ENCODE results near the gene GABRA4. TPM values are rescaled to one million over a fixed set of nuclear protein-coding genes. Genes with fewer than 3 reads are reported as not detected.

GABRA4 gene
- total RNA-seq, 1 experiment from 2014 or later: not detected

DNA sequence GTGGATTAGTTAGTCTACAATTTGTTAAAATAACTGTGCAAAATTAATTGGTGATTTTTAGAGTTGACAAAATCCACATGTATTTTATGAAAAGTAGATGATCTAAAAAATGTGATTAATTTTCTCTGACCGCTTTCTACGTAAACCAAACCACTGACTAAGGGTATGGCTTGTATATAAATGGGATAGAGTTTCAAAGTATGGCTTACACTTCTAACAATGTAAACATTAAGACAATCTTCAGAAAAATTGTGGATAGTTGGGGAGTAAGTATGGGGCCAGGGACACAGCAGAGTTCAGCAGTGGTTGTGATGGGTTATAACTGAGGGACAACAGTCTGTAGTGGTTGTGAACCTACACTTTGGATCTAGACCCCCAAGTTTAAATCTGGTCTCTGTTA lies 39.8 kb downstream of the GABRA4 start:
- Histone ChIP-seq H2BK5ac (ENCODE audit: insufficient read length, low read length) (no peak overlapping the region), H4K8ac (replicated peaks; ENCODE audit: insufficient read length, low read depth, low read length) (no peak overlapping the region), H3K23me2 (ENCODE audit: insufficient read length, low read depth, low read length, poor library complexity, severe bottlenecking) (no peaks in the 10 kb centered on the region), H2AFZ (ENCODE audit: low read length) (no peak overlapping the region), H3K79me1 (ENCODE audit: insufficient read depth, low read depth, low read length, poor library complexity, severe bottlenecking) (no peaks in the 10 kb centered on the region), H3K4me2 (ENCODE audit: insufficient read depth, insufficient read length, low read length) (no peak overlapping the region), H2AK5ac (ENCODE audit: insufficient read length, low read length) (no peak overlapping the region), H3T11ph (ENCODE audit: low read length) (no peak overlapping the region), H3K23ac (ENCODE audit: insufficient read length, low read depth, low read length) (no peak overlapping the region), H4K20me1 (ENCODE audit: control insufficient read depth, insufficient read depth, insufficient read length) (no peaks in the 10 kb centered on the region), H2BK120ac (ENCODE audit: low read depth, low read length, poor library complexity, severe bottlenecking) (no peak overlapping the region), H2BK20ac (ENCODE audit: low read depth, low read length, poor library complexity, severe bottlenecking) (no peak overlapping the region), H2BK12ac (ENCODE audit: insufficient read length, low read depth, low read length) (no peak overlapping the region), H4K5ac (ENCODE audit: insufficient read length, low read depth, low read length) (no peak overlapping the region), H2BK15ac (ENCODE audit: low read depth, low read length) (no peak overlapping the region), H3K79me2 (ENCODE audit: insufficient read depth, low read length) (no peaks in the 10 kb centered on the region), H3K9me3 (ENCODE audit: control insufficient read depth, low read depth, low read length) (no peaks in the 10 kb centered on the region), H3K27ac (ENCODE audit: insufficient read length, low read depth, low read length) (no peak overlapping the region), H3K56ac (ENCODE audit: insufficient read length, low read depth, low read length) (no peak overlapping the region), H4K91ac (ENCODE audit: insufficient read length, low read depth, low read length) (no peak overlapping the region), H3K27me3 (ENCODE audit: insufficient read depth, low read length) (no peaks in the 10 kb centered on the region), H3K18ac (ENCODE audit: insufficient read length, low read depth, low read length) (no peak overlapping the region), H3K4ac (ENCODE audit: low read depth, low read length) (no peak overlapping the region), H3K4me1 (ENCODE audit: insufficient read depth, low read length) (no peaks in the 10 kb centered on the region; the same call in 1 of the 2 replicates), H3K9ac (ENCODE audit: extremely low read depth, insufficient read length, low read length) (no peak overlapping the region), H3K14ac (ENCODE audit: insufficient read depth, low read length) (no peak overlapping the region)
- TF ChIP-seq, protein P1, sequence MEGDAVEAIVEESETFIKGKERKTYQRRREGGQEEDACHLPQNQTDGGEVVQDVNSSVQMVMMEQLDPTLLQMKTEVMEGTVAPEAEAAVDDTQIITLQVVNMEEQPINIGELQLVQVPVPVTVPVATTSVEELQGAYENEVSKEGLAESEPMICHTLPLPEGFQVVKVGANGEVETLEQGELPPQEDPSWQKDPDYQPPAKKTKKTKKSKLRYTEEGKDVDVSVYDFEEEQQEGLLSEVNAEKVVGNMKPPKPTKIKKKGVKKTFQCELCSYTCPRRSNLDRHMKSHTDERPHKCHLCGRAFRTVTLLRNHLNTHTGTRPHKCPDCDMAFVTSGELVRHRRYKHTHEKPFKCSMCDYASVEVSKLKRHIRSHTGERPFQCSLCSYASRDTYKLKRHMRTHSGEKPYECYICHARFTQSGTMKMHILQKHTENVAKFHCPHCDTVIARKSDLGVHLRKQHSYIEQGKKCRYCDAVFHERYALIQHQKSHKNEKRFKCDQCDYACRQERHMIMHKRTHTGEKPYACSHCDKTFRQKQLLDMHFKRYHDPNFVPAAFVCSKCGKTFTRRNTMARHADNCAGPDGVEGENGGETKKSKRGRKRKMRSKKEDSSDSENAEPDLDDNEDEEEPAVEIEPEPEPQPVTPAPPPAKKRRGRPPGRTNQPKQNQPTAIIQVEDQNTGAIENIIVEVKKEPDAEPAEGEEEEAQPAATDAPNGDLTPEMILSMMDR (conservative IDR thresholded peaks at IDR 0.05): no peak
- WGBS (ENCODE audit: extremely low coverage, insufficient read length, low lambda C conversion rate): no CpG with 5 or more reads among the region's 2 CpGs
- Mint-ChIP-seq H3K4me1 (no peaks in the 10 kb centered on the region), H3K27ac (no peak overlapping the region), H3K27me3 (ENCODE audit: low read depth) (no peaks in the 10 kb centered on the region; the same call in 1 of the 2 replicates), H3K9me3 (no peaks in the 10 kb centered on the region), H3K36me3 (ENCODE audit: insufficient read depth in 1 of 3, low read depth in 3 of 3) (no peaks in the 10 kb centered on the region), H3K4me3 (no peak overlapping the region)
- DNase-seq: no peak
